HG02943 (cell line): ENCODE measurements around the gene CYB5B.

Source experiments
- ATAC-seq: cut with Tn5 transposase; IDR thresholded peaks from one replicate; pipeline ENCODE4 v1.9.1; 2021; ENCODE audit warnings: mild to moderate bottlenecking, low read depth, moderate library complexity; ENCODE audit not compliant: unreplicated experiment

Gene CYB5B

GRCh38 chr16:69424053-69424934 lies at the start of gene CYB5B:
TSS of gene CYB5B (plus strand) at chr16:69424619. CDS start at chr16:69424684, 65 bp downstream.
- ATAC-seq: peak; percentile 96

GRCh38 chr16:69376393-69377059 lies 47.9 kb upstream of the CYB5B start:
- no peak for ATAC-seq

GRCh38 chr16:69378036-69378435 lies 46.4 kb upstream of the CYB5B start:
- no peak for ATAC-seq

GRCh38 chr16:69378760-69379159 lies 45.7 kb upstream of the CYB5B start:
- ATAC-seq: no peak

GRCh38 chr16:69381231-69381630 lies 43.2 kb upstream of the CYB5B start:
- ATAC-seq: no peak

GRCh38 chr16:69382421-69382820 lies 42.0 kb upstream of the CYB5B start:
- no peak for ATAC-seq

GRCh38 chr16:69384974-69385373 lies 39.4 kb upstream of the CYB5B start:
- no peak for ATAC-seq

GRCh38 chr16:69386596-69386995 lies 37.8 kb upstream of the CYB5B start:
- ATAC-seq: no peak

GRCh38 chr16:69393898-69394849 lies 30.2 kb upstream of the CYB5B start:
- no peak for ATAC-seq

GRCh38 chr16:69395859-69396186 lies 28.6 kb upstream of the CYB5B start:
- no peak for ATAC-seq

GRCh38 chr16:69396187-69397061 lies 28.0 kb upstream of the CYB5B start:
- no peak for ATAC-seq

GRCh38 chr16:69397821-69398521 lies 26.4 kb upstream of the CYB5B start:
- no peak for ATAC-seq

- no peak for ATAC-seq
Measured at GRCh38 chr16:69399361-69399760, 25.1 kb upstream of the CYB5B start.

GRCh38 chr16:69402439-69402838 lies 22.0 kb upstream of the CYB5B start:
- ATAC-seq: no peak

GRCh38 chr16:69404275-69404805 lies 20.1 kb upstream of the CYB5B start:
- ATAC-seq: no peak

- no peak for ATAC-seq
Measured at GRCh38 chr16:69405326-69405725, 19.1 kb upstream of the CYB5B start.

- no peak for ATAC-seq
Measured at GRCh38 chr16:69405757-69406156, 18.7 kb upstream of the CYB5B start.

GRCh38 chr16:69406780-69407331 lies 17.6 kb upstream of the CYB5B start:
- ATAC-seq: no peak
